Smooth muscle cell of the coronary artery (primary cell): ENCODE results near the gene CPSF2. TPM values are rescaled to one million over a fixed set of nuclear protein-coding genes. Genes with fewer than 3 reads are reported as not detected.

Source experiments
- total RNA-seq: library from RNA; depleted of rRNA; stranded (reverse); fragments of >200 nt; gene quantifications from 2 replicates; pipeline ENCODE4 v1.2.3, GENCODE V29; 2014; ENCODE audit warnings: low replicate concordance

Gene CPSF2
- total RNA-seq: 20.1 and 32.3 TPM in 2 replicates

GRCh38 chr14:92121670-92122350 is at the start of gene CPSF2, which contains the start of gene NDUFB1:
Gene CPSF2 (plus strand): TSS chr14:92121969. CDS start chr14:92130985, 9,016 bp downstream.
Gene NDUFB1 (minus strand): TSS chr14:92121706. CDS start chr14:92117637, 4,069 bp downstream.

GRCh38 chr14:92106143-92106926 is 15.4 kb upstream of the CPSF2 start, which contains the start of gene ATXN3:
Gene ATXN3 (minus strand): TSS chr14:92106582. CDS start chr14:92106552, 30 bp downstream.

Other genes with a start within 250 kb of the CPSF2 start
- 25.0 and 26.1 TPM in 2 replicates for gene FBLN5, start 174.3 kb upstream of the CPSF2 start, total RNA-seq
- 18.8 and 24.3 TPM in 2 replicates for gene TRIP11, start 81.9 kb upstream of the CPSF2 start, total RNA-seq
- gene ATXN3, start 15.4 kb upstream of the CPSF2 start, total RNA-seq: 42.5 and 45.6 TPM in 2 replicates
- 194 and 292 TPM in 2 replicates for gene NDUFB1, start 263 bp upstream of the CPSF2 start, total RNA-seq
- not detected in 2 replicates for gene SLC24A4, start 201.2 kb downstream of the CPSF2 start, total RNA-seq